Measurements from ENCODE around the gene POLR3H.
"Not testable (repeated sequence)": the region's sequence is repeated elsewhere in the genome, so short reads cannot be mapped to it uniquely, and the experiment has no call there.

POLR3H gene

GRCh38 chr22:41563051-41563711 lies 18.9 kb upstream of the POLR3H start:
- no peak for DNase-seq (ENCODE audit: low spot score)

- DNase-seq (ENCODE audit: low spot score), result no peak
These were observed 18.2 kb upstream of the POLR3H start for GRCh38 chr22:41562461-41562860.

DNA sequence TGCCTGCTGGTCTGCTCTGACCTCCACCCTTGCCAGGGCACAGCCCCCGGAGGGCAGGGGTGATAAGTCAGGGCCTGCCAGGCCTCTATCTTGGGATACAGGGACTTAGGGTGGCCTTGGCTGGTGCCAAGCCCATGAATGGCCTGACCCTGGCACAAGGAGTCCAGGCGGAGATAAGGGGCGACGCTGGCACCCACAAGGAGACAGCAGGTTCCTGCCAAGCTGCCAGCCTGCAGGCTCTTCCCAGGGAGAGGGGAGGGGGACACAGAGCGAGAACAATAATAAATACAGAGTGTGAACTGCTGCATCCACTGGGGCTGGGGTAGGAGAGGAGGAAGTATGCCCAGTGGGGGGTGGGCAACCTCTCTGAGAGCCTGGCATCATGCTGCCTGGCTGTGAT lies 17.5 kb upstream of the POLR3H start:
- DNase-seq (ENCODE audit: low spot score), result no peak

- no peak for DNase-seq (ENCODE audit: low spot score)
These were observed 17.1 kb upstream of the POLR3H start for GRCh38 chr22:41561335-41561734.

GRCh38 chr22:41560095-41560471 lies 15.8 kb upstream of the POLR3H start:
- no peak for DNase-seq (ENCODE audit: low spot score)

- not testable (repeated sequence) for DNase-seq (ENCODE audit: low spot score)
These were observed 14.0 kb upstream of the POLR3H start for GRCh38 chr22:41558241-41558630.

GRCh38 chr22:41557401-41558240 lies 13.4 kb upstream of the POLR3H start:
- DNase-seq (ENCODE audit: low spot score), result peak; percentile 97

DNA sequence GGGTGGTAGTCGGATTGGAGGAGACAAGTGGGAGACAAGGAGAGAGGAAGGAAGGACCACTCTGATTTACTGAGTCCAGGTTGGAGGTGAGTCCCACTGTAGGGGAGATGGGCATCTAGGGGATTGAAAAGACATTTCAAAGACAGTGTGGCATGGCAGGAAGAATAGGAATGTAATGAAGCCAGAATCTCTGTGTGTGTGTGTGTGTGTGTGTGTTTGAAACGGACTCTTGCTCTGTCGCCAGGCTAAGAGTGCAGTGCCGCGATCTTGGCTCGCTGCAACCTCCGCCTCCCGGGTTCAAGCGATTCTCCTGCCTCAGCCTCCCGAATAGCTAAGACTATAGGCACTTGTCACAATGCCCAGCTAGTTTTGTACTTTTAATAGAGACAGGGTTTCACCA lies 12.3 kb upstream of the POLR3H start:
- no peak for DNase-seq (ENCODE audit: low spot score)

- no peak for DNase-seq (ENCODE audit: low spot score)
These were observed 11.2 kb upstream of the POLR3H start for GRCh38 chr22:41555325-41555982.

- no peak for DNase-seq (ENCODE audit: low spot score)
These were observed 7.8 kb upstream of the POLR3H start for GRCh38 chr22:41551877-41552582.

- DNase-seq (ENCODE audit: low spot score), result no peak
These were observed 6.8 kb upstream of the POLR3H start for GRCh38 chr22:41550952-41551491.

DNA sequence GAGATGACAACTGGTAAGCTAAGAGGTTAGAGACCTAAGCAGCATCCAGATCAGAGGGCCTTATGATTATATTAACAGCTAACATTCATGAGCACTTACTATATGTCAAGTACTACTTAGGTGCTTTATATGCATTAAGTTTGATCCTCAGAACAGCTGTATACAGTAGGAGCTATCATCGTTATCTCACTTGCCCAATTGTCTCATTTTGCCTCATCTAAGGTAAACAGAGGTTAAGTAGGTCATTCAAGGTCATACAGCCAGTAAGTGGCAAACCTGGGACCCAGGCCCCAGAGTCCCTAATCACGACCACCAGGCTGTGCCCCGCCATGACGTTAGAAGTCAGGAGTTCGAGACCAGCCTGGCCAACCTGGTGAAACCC lies 4.6 kb upstream of the POLR3H start:
- DNase-seq (ENCODE audit: low spot score), result no peak

GRCh38 chr22:41544671-41545476 lies 604 bp upstream of the POLR3H start:
- no peak for DNase-seq (ENCODE audit: low spot score)

DNA sequence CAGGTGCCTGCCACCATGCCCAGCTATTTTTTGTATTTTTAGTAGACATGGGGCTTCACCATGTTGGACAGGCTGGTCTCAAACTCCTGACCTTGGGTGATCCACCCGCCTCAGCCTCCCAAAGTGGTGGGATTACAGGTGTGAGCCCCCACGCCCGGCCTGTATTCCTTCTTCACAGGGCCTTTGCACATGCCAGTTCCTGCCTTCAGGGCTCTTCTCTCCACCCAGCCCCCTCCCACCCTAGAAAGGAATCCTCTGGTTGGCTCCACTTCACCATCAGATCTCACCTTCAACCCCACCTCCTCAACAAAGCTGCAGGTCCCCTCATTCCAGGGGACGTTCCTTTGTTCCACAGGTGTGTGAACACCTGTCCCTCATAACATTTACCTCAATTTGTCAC lies 2.0 kb downstream of the POLR3H start:
- DNase-seq (ENCODE audit: low spot score), result no peak

DNA sequence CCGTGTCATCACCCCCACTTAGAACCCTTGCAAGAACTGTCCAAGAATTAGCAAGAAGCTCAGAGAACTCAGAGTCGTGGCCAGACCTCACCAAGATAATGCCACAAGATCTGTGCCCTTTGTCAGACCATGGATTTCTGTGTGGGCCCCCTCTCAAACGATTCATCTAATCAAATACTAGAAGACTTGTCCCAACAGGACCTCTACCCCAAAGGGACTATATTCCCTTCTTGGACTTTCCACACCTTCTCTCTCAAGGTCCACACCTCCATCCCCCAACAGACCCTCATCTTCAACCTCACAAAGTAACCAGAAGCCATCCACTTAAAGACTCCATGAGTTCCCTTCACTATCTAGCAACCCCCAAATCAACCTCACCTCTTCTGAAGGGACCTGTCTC lies 2.8 kb downstream of the POLR3H start:
- DNase-seq (ENCODE audit: low spot score), result no peak

- DNase-seq (ENCODE audit: low spot score), result no peak
These were observed 3.9 kb downstream of the POLR3H start for GRCh38 chr22:41540365-41540764.

DNA sequence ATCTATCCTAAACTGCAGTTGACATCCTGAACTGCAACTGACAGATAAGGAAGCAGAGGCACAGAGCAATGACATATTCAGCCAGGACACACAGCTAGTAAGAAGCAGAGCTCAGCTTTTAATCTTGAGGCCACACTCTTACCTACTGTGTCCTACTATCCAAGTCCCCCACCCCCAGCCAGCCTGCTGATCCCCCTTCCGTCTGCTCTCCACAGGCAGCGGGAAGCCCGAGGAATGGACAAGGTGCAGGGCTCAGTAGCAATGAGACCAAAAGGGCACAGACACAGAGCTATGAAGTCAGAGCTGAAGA lies 4.3 kb downstream of the POLR3H start:
- no peak for DNase-seq (ENCODE audit: low spot score)

GRCh38 chr22:41539146-41540005 lies 4.9 kb downstream of the POLR3H start:
- DNase-seq (ENCODE audit: low spot score), result no peak

- no peak for DNase-seq (ENCODE audit: low spot score)
These were observed 5.7 kb downstream of the POLR3H start for GRCh38 chr22:41538583-41538982.

DNA sequence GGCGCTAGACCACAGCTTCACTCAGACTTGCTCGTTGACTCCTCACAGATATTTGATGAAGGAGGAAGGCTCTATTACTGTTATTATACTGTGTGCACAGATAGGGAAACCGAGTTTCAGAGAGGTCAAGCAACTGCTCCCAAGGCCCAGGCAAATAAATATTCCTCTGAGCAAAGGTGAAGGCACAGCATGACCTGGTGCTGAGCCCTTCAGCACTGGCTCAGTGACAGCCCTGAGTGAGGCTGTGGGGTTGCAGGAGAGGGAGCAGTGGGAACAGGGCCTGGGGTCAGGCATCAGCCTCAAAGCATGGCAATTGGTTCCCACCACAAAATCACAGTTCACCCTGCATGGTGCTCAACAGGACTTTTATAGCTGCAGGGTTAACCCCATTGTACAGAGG lies 7.1 kb downstream of the POLR3H start:
- no peak for DNase-seq (ENCODE audit: low spot score)

DNA sequence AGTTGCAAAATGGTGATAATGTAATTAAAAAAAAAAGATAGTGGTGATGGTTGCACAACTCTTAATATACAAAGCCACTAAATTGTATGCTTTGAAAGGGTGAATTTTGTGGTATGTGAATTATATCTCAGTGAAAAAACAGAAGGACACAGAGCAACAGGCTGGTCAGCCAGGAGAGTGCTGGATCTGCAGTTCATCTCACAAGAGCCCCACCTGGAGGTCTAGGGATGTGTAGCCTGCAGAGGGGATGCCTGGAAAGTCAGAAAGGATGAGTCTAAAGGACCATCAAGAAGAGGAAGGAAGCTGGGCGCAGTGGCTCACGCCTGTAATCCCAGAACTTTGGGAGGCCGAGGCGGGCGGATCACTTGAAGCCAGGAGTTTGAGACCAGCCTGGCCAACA lies 9.0 kb downstream of the POLR3H start:
- no peak for DNase-seq (ENCODE audit: low spot score)
